Measurements from ENCODE around the gene SIL1. TPM values are rescaled to one million over a fixed set of nuclear protein-coding genes. Genes with fewer than 3 reads are reported as not detected.

SIL1 gene
- 35.6 TPM for total RNA-seq

DNA sequence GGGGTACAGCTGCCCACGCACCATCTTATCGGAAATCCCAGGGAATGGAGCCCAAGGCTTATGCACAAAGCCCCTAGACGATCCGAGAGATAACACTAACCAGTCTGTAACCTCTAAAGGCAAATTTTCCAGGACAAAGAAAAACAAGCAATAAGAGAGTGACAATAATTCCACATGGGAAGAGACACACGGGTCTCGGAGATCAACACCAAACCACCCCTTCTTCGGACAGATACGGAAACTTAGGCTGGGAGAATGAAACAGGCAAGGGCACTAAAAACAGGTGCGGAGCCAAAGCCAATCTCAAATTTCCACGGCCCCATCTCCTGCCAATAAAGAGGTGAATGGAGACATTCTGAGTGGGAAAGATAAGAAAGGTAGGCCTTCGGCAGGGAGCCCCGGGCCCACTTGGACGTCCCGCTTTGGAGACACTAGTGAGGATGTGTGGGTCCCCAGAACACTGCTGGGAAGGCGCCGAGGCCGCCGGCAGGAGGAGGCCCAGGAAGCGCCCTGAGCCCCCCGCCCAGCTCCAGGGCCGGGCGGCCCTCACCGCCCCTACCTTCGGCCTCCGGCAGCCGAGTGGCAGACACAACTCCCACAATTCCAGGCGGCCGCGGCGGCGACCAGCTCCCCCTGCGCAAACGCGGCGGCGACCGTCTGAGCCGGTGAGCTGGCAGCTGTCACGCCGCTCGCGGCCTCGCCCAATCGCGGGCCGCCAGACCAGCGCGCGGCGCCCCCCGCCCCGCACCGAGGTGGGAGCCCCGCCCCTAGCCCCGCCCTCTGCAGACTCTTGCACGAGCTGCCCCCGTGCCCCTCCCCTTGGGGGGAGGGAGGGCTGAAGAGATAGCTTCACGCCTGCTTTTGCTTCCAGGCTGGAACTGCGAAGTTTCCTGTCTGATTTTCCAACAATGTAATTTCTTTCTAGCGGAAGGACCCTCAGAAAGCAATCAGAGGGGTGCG, at the start of gene SIL1:
TSS of gene SIL1 (minus strand) at position 659 of the 960 bp plus-strand sequence. CDS start 70,525 bp downstream, outside the sequence.
- peak; percentile 95 to 97 for DNase-seq (ENCODE audit: extremely low spot score in 2 of 2)
- TF ChIP-seq POLR2AphosphoS5 (IDR thresholded peaks at IDR 0.05; ENCODE audit: insufficient read depth in 1 of 2, low read depth in 1 of 2) (peak; percentile 22 to 92), POLR2A (IDR thresholded peaks at IDR 0.05) (peak in 1 of 2 donors; percentile 85)
- TF ChIP-seq, protein P1, sequence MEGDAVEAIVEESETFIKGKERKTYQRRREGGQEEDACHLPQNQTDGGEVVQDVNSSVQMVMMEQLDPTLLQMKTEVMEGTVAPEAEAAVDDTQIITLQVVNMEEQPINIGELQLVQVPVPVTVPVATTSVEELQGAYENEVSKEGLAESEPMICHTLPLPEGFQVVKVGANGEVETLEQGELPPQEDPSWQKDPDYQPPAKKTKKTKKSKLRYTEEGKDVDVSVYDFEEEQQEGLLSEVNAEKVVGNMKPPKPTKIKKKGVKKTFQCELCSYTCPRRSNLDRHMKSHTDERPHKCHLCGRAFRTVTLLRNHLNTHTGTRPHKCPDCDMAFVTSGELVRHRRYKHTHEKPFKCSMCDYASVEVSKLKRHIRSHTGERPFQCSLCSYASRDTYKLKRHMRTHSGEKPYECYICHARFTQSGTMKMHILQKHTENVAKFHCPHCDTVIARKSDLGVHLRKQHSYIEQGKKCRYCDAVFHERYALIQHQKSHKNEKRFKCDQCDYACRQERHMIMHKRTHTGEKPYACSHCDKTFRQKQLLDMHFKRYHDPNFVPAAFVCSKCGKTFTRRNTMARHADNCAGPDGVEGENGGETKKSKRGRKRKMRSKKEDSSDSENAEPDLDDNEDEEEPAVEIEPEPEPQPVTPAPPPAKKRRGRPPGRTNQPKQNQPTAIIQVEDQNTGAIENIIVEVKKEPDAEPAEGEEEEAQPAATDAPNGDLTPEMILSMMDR (IDR thresholded peaks at IDR 0.05) = no peak
- Histone ChIP-seq H3K9me3 (no peaks in the 10 kb centered on the region), H3K27me3 (no peaks in the 10 kb centered on the region), H3K4me1 (peaks cover 13% of the 10 kb centered on the region), H3K27ac (peak within 1 kb of the TSS; percentile 94), H3K4me3 (peak within 1 kb of the TSS; percentile 72 to 80), H3K36me3 (no peaks in the 10 kb centered on the region)
- intact Hi-C loops (cut with DNase I) = no loop called here

DNA sequence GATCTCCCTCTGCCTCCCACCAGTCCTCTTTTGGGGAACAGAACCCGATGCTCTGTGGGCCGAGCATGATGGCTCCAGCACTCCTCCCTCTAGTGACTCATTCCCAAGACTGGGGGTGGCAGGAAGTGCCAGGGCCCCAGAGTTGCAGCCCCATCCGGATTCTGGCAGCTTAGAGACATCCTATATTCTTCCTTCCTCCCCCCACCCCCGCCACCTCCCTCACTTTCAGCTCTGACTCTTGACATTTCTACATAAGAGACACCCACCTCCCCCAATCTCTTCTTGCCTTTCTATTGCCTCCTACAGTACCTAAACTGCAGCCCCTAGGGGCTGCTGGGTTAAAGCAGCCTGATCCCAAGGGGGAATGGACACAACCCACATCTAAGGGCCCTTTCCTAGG, 48.2 kb upstream of the SIL1 start:
- TF ChIP-seq, protein P1 (IDR thresholded peaks at IDR 0.05) = no peak
- intact Hi-C loops (cut with DNase I) = no loop called here
- H3K9me3 ChIP-seq = no peaks in the 10 kb centered on the region
- no peak overlapping the region for H3K27ac ChIP-seq
- DNase-seq (ENCODE audit: extremely low spot score in 2 of 2) = no peak
- no peaks in the 10 kb centered on the region for H3K27me3 ChIP-seq
- no peak overlapping the region for H3K4me3 ChIP-seq
- H3K36me3 ChIP-seq = no peaks in the 10 kb centered on the region
- no peaks in the 10 kb centered on the region for H3K4me1 ChIP-seq

DNA sequence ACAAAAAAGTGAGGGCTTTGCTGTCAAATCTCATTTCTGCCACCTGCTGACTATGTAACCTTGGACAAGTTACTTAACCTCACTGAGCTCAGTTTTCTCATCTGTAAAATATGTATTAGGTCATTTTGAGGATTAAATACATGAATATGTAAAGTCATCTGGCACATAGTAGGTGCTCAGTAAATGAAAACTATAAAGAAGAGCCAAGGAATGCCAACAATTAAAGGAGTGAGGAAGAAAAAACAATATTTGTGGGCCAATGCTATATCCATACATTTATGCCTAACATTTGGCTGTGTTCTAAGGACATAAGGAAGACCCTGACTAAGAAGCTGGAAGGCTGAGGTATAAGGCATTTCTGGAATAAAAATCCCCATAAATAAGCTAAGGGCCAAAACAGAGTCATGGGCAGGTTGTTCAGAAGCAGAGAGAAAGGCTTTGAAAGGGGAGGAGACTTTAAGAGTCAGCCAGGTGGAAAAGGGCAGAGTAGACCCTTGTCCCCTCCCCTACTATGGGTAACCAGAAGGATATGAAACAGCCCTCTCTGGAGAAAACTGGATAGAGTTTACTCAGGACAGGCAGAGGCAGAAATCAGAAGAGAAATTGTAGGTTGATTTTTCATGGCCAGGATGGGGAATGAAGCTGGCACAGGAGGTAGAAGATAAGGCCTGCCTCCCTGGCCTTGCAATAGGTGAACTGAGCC, 47.6 kb upstream of the SIL1 start:
- intact Hi-C loops (cut with DNase I) = no loop called here
- no peak for DNase-seq (ENCODE audit: extremely low spot score in 2 of 2)
- Histone ChIP-seq H3K36me3 (no peaks in the 10 kb centered on the region), H3K9me3 (no peaks in the 10 kb centered on the region), H3K4me3 (no peak overlapping the region), H3K4me1 (no peaks in the 10 kb centered on the region), H3K27ac (no peak overlapping the region), H3K27me3 (no peaks in the 10 kb centered on the region)
- TF ChIP-seq POLR2AphosphoS5 (IDR thresholded peaks at IDR 0.05; ENCODE audit: insufficient read depth in 1 of 2, low read depth in 1 of 2) (no peak), POLR2A (IDR thresholded peaks at IDR 0.05) (no peak)
- TF ChIP-seq, protein P1 (IDR thresholded peaks at IDR 0.05) = no peak

DNA sequence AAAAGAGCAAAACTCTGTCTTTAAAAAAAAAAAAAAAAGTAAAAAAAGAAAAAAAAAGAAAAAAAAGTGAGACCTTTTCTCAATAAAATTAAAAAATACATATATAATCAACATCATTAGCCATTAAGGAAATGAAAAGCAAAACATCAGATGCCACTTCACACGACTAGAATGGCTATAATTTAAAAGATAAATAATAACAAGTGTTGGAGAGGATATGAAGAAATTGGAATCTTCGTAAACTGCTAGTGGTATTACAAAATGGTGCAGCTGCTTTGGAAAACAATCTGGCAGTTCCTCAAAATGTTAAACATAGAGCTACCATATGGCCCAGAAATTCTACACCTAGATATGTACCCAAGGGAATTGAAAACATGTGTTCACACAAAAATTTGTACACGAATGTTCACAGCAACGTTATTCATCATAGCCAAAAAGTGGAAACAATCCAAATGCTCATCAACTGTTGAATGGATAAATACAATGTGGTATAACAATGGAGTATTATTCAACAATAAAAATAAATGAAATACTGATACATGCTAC, 45.3 kb upstream of the SIL1 start:
- H3K36me3 ChIP-seq = no peaks in the 10 kb centered on the region
- H3K4me3 ChIP-seq = no peak overlapping the region
- H3K9me3 ChIP-seq = no peaks in the 10 kb centered on the region
- no peak for DNase-seq (ENCODE audit: extremely low spot score in 2 of 2)
- no peaks in the 10 kb centered on the region for H3K4me1 ChIP-seq
- intact Hi-C loops (cut with DNase I) = no loop called here
- no peaks in the 10 kb centered on the region for H3K27me3 ChIP-seq
- TF ChIP-seq, protein P1 (IDR thresholded peaks at IDR 0.05) = no peak
- TF ChIP-seq POLR2AphosphoS5 (IDR thresholded peaks at IDR 0.05; ENCODE audit: insufficient read depth in 1 of 2, low read depth in 1 of 2) (no peak), POLR2A (IDR thresholded peaks at IDR 0.05) (no peak)
- H3K27ac ChIP-seq = no peak overlapping the region

All from vagina (tissue), 2 donors.